ENCODE results near the gene TTC9. TPM values are rescaled to one million over a fixed set of nuclear protein-coding genes. Genes with fewer than 3 reads are reported as not detected.

TTC9 gene

GRCh38 chr14:70722418-70722817 lies 80.7 kb downstream of the TTC9 start:
- Histone ChIP-seq H2AK5ac (ENCODE audit: low read length) (no peak overlapping the region), H3K23ac (ENCODE audit: low read length) (no peak overlapping the region), H3K56ac (ENCODE audit: low read length) (no peak overlapping the region), H2BK15ac (replicated peaks; ENCODE audit: low read depth) (no peak overlapping the region), H3K27me3 (ENCODE audit: insufficient read depth, low read length, poor library complexity) (no peaks in the 10 kb centered on the region), H4K8ac (ENCODE audit: low read depth, low read length) (no peak overlapping the region), H2BK5ac (ENCODE audit: low read length) (no peak overlapping the region), H3K9ac (ENCODE audit: low read length) (no peak overlapping the region), H3K36me3 (ENCODE audit: control insufficient read depth, insufficient read depth, low read length) (no peaks in the 10 kb centered on the region), H2BK120ac (ENCODE audit: low read depth, low read length) (no peak overlapping the region), H3K18ac (ENCODE audit: low read length) (no peak overlapping the region), H3K79me2 (ENCODE audit: control insufficient read depth, insufficient read depth, low read length) (no peaks in the 10 kb centered on the region), H3K27ac (ENCODE audit: low read depth, low read length) (no peak overlapping the region), H3K4me2 (ENCODE audit: low read length) (no peak overlapping the region), H3K79me1 (ENCODE audit: low read length) (no peaks in the 10 kb centered on the region), H3K4me3 (ENCODE audit: low read length) (no peak overlapping the region), H3K4ac (ENCODE audit: low read depth, low read length) (no peak overlapping the region), H3K4me1 (ENCODE audit: control insufficient read depth, low read depth, low read length) (peaks cover 8% of the 10 kb centered on the region), H4K5ac (ENCODE audit: low read length) (no peak overlapping the region)
- DNase-seq, result no peak
- WGBS (ENCODE audit: extremely low coverage, insufficient coverage, low lambda C conversion rate), result no CpG with 5 or more reads among the region's 3 CpGs

- H3K79me2 ChIP-seq (ENCODE audit: control insufficient read depth, insufficient read depth, low read length), result no peaks in the 10 kb centered on the region
- no CpG with 5 or more reads among the region's 5 CpGs for WGBS (ENCODE audit: extremely low coverage, insufficient coverage, low lambda C conversion rate)
- H3K79me1 ChIP-seq (ENCODE audit: low read length), result no peaks in the 10 kb centered on the region
- H2BK5ac ChIP-seq (ENCODE audit: low read length), result no peak overlapping the region
- no peak overlapping the region for H3K23ac ChIP-seq (ENCODE audit: low read length)
- H3K27ac ChIP-seq (ENCODE audit: low read depth, low read length), result no peak overlapping the region
- no peak overlapping the region for H3K4me3 ChIP-seq (ENCODE audit: low read length)
- H3K56ac ChIP-seq (ENCODE audit: low read length), result no peak overlapping the region
- H3K18ac ChIP-seq (ENCODE audit: low read length), result no peak overlapping the region
- H3K4me2 ChIP-seq (ENCODE audit: low read length), result no peak overlapping the region
- no peaks in the 10 kb centered on the region for H3K36me3 ChIP-seq (ENCODE audit: control insufficient read depth, insufficient read depth, low read length)
- DNase-seq, result no peak
- H3K27me3 ChIP-seq (ENCODE audit: insufficient read depth, low read length, poor library complexity), result no peaks in the 10 kb centered on the region
- no peak overlapping the region for H2BK15ac ChIP-seq (replicated peaks; ENCODE audit: low read depth)
- H3K9ac ChIP-seq (ENCODE audit: low read length), result no peak overlapping the region
- H4K8ac ChIP-seq (ENCODE audit: low read depth, low read length), result no peak overlapping the region
- H2BK120ac ChIP-seq (ENCODE audit: low read depth, low read length), result no peak overlapping the region
- H3K4me1 ChIP-seq (ENCODE audit: control insufficient read depth, low read depth, low read length), result peaks cover 5% of the 10 kb centered on the region
- H4K5ac ChIP-seq (ENCODE audit: low read length), result no peak overlapping the region
- no peak overlapping the region for H3K4ac ChIP-seq (ENCODE audit: low read depth, low read length)
- H2AK5ac ChIP-seq (ENCODE audit: low read length), result no peak overlapping the region
Observed at GRCh38 chr14:70723276-70723675, 81.6 kb downstream of the TTC9 start.

GRCh38 chr14:70724110-70724509 lies 82.4 kb downstream of the TTC9 start:
- Histone ChIP-seq H4K8ac (ENCODE audit: low read depth, low read length) (no peak overlapping the region), H3K27me3 (ENCODE audit: insufficient read depth, low read length, poor library complexity) (no peaks in the 10 kb centered on the region), H3K9ac (ENCODE audit: low read length) (no peak overlapping the region), H2BK120ac (ENCODE audit: low read depth, low read length) (no peak overlapping the region), H3K4me3 (ENCODE audit: low read length) (no peak overlapping the region), H3K79me2 (ENCODE audit: control insufficient read depth, insufficient read depth, low read length) (no peaks in the 10 kb centered on the region), H3K79me1 (ENCODE audit: low read length) (no peaks in the 10 kb centered on the region), H3K18ac (ENCODE audit: low read length) (no peak overlapping the region), H4K5ac (ENCODE audit: low read length) (no peak overlapping the region), H3K4me2 (ENCODE audit: low read length) (no peak overlapping the region), H3K36me3 (ENCODE audit: control insufficient read depth, insufficient read depth, low read length) (peaks cover 5% of the 10 kb centered on the region), H3K4me1 (ENCODE audit: control insufficient read depth, low read depth, low read length) (no peaks in the 10 kb centered on the region), H3K56ac (ENCODE audit: low read length) (no peak overlapping the region), H3K4ac (ENCODE audit: low read depth, low read length) (no peak overlapping the region), H3K27ac (ENCODE audit: low read depth, low read length) (no peak overlapping the region), H2BK5ac (ENCODE audit: low read length) (no peak overlapping the region), H3K23ac (ENCODE audit: low read length) (no peak overlapping the region), H2BK15ac (replicated peaks; ENCODE audit: low read depth) (no peak overlapping the region), H2AK5ac (ENCODE audit: low read length) (no peak overlapping the region)
- DNase-seq, result no peak
- WGBS (ENCODE audit: extremely low coverage, insufficient coverage, low lambda C conversion rate), result no CpG with 5 or more reads among the region's 3 CpGs

- no peak overlapping the region for H3K4ac ChIP-seq (ENCODE audit: low read depth, low read length)
- H3K79me2 ChIP-seq (ENCODE audit: control insufficient read depth, insufficient read depth, low read length), result no peaks in the 10 kb centered on the region
- peaks cover 8% of the 10 kb centered on the region for H3K36me3 ChIP-seq (ENCODE audit: control insufficient read depth, insufficient read depth, low read length)
- H3K56ac ChIP-seq (ENCODE audit: low read length), result no peak overlapping the region
- H3K23ac ChIP-seq (ENCODE audit: low read length), result no peak overlapping the region
- H2BK15ac ChIP-seq (replicated peaks; ENCODE audit: low read depth), result no peak overlapping the region
- WGBS (ENCODE audit: extremely low coverage, insufficient coverage, low lambda C conversion rate), result no CpG with 5 or more reads among the region's 6 CpGs
- H3K4me3 ChIP-seq (ENCODE audit: low read length), result no peak overlapping the region
- H3K27me3 ChIP-seq (ENCODE audit: insufficient read depth, low read length, poor library complexity), result no peaks in the 10 kb centered on the region
- no peak overlapping the region for H2AK5ac ChIP-seq (ENCODE audit: low read length)
- no peak overlapping the region for H3K9ac ChIP-seq (ENCODE audit: low read length)
- no peak overlapping the region for H4K5ac ChIP-seq (ENCODE audit: low read length)
- no peak overlapping the region for H4K8ac ChIP-seq (ENCODE audit: low read depth, low read length)
- no peak overlapping the region for H2BK120ac ChIP-seq (ENCODE audit: low read depth, low read length)
- H3K4me2 ChIP-seq (ENCODE audit: low read length), result no peak overlapping the region
- no peaks in the 10 kb centered on the region for H3K4me1 ChIP-seq (ENCODE audit: control insufficient read depth, low read depth, low read length)
- no peak overlapping the region for H3K18ac ChIP-seq (ENCODE audit: low read length)
- no peak overlapping the region for H3K27ac ChIP-seq (ENCODE audit: low read depth, low read length)
- no peak overlapping the region for H2BK5ac ChIP-seq (ENCODE audit: low read length)
- no peaks in the 10 kb centered on the region for H3K79me1 ChIP-seq (ENCODE audit: low read length)
- no peak for DNase-seq
Observed at GRCh38 chr14:70724944-70725343, 83.2 kb downstream of the TTC9 start.

Small RNAs within 50 kb of the gene (small RNA-seq; reads per million reads assigned to genes)
- not detected for gene RN7SL77P (ENCODE audit: insufficient read depth)

Data from mesendoderm (in vitro differentiated cells).